ENCODE measurements around the gene RPL34.

DNA sequence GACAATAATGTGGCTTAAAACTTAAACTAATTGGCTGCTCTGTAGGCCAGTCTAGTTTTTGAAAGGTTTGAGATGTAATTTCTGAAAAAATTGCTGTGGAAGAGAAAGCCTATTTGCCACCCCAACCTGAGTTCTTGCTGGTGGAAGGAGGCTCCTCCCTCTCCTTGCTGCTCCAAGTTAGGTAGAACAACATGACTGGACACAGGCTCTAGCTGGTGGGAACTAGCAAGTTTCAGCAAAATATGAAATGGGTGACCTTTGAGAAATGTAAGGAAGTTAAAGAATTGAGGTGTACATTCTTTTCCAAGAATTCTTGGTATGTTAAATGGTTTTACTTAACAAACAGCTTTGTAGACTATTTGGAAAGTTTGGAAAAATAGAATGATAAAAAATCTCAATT lies 8.0 kb downstream of the RPL34 start:
- TF ChIP-seq, protein P1, sequence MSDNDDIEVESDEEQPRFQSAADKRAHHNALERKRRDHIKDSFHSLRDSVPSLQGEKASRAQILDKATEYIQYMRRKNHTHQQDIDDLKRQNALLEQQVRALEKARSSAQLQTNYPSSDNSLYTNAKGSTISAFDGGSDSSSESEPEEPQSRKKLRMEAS (IDR thresholded peaks at IDR 0.05) = no peak
- TF ChIP-seq TCF12 (IDR thresholded peaks at IDR 0.05; ENCODE audit: low read depth) (no peak), TAF1 (IDR thresholded peaks at IDR 0.05; ENCODE audit: low read depth) (no peak), RAD21 (IDR thresholded peaks at IDR 0.05; ENCODE audit: low read depth) (no peak), YY1 (IDR thresholded peaks at IDR 0.05; ENCODE audit: low read depth) (no peak), EP300 (IDR thresholded peaks at IDR 0.05; ENCODE audit: borderline replicate concordance) (no peak), FOXM1 (IDR thresholded peaks at IDR 0.05; ENCODE audit: borderline replicate concordance, low read depth) (no peak), NFIC (IDR thresholded peaks at IDR 0.05) (no peak), ZBTB7A (IDR thresholded peaks at IDR 0.05; ENCODE audit: low read depth) (no peak)

Measured in Ishikawa (cell line).